ENCODE measurements around the gene IQCH. TPM values are rescaled to one million over a fixed set of nuclear protein-coding genes. Genes with fewer than 3 reads are reported as not detected.

The IQCH gene
- polyA plus RNA-seq, 3 donors: 0.03 TPM; not detected in 2

- Mint-ChIP-seq H3K4me3 (no peak overlapping the region), H3K9me3 (no peaks in the 10 kb centered on the region), H3K27ac (no peak overlapping the region), H3K27me3 (ENCODE audit: low read depth in 3 of 3) (no peaks in the 10 kb centered on the region), H3K4me1 (no peaks in the 10 kb centered on the region), H3K36me3 (peaks cover 55 to 56% of the 10 kb centered on the region in 2 donors)
- H4K20me1 ChIP-seq (ENCODE audit: insufficient read depth, low read length): no peaks in the 10 kb centered on the region
- no peak for DNase-seq
- H3K4me2 ChIP-seq (replicated peaks; ENCODE audit: extremely low read depth, low read length, poor library complexity, severe bottlenecking): no peak overlapping the region
- WGBS (ENCODE audit: insufficient coverage): no CpG with 5 or more reads among the region's 2 CpGs
- intact Hi-C loops (cut with micrococcal nuclease): no loop called here
- no peaks in the 10 kb centered on the region for H3K27me3 ChIP-seq (ENCODE audit: control insufficient read depth in 2 of 2, insufficient read depth in 2 of 2, low read length in 2 of 2)
- H3K9ac ChIP-seq (ENCODE audit: insufficient read depth, low read length, poor library complexity, severe bottlenecking): no peak overlapping the region
- H3K4me1 ChIP-seq (ENCODE audit: control insufficient read depth in 1 of 2, insufficient read depth in 2 of 2, low read length in 2 of 2): no peaks in the 10 kb centered on the region
- H3K79me2 ChIP-seq (ENCODE audit: insufficient read depth, low read length): no peaks in the 10 kb centered on the region
- H3K9me3 ChIP-seq (replicated peaks in 1 of 2; ENCODE audit: control insufficient read depth in 1 of 2, insufficient read depth in 1 of 2, low read length in 2 of 2): no peaks in the 10 kb centered on the region
- H3K36me3 ChIP-seq (replicated peaks in 1 of 2; ENCODE audit: control insufficient read depth in 1 of 2, insufficient read depth in 2 of 2, low read length in 2 of 2): peaks cover 38 to 72% of the 10 kb centered on the region in 2 donors
- TF ChIP-seq CTCF (IDR thresholded peaks at IDR 0.05): no peak
- no peak overlapping the region for H2AFZ ChIP-seq (ENCODE audit: insufficient read depth, low read depth, low read length, poor library complexity, severe bottlenecking)
- H3K27ac ChIP-seq (ENCODE audit: low read depth in 1 of 2, low read length in 2 of 2): no peak overlapping the region
- no peak overlapping the region for H3K4me3 ChIP-seq (replicated peaks in 1 of 3; ENCODE audit: low read depth in 2 of 3, low read length in 3 of 3)
These were observed 46.2 kb upstream of the IQCH start for GRCh38 chr15:67208396-67208795.

GRCh38 chr15:67210555-67211168 is 43.9 kb upstream of the IQCH start:
- no peaks in the 10 kb centered on the region for H3K79me2 ChIP-seq (ENCODE audit: insufficient read depth, low read length)
- no peak for DNase-seq
- Mint-ChIP-seq H3K9me3 (no peaks in the 10 kb centered on the region), H3K36me3 (peaks cover 44 to 48% of the 10 kb centered on the region in 2 donors), H3K27me3 (ENCODE audit: low read depth in 3 of 3) (no peaks in the 10 kb centered on the region), H3K27ac (peak overlapping the region in 2 of 7 donors; percentile 1 to 26), H3K4me3 (no peak overlapping the region), H3K4me1 (no peaks in the 10 kb centered on the region)
- H3K9ac ChIP-seq (ENCODE audit: insufficient read depth, low read length, poor library complexity, severe bottlenecking): no peak overlapping the region
- H4K20me1 ChIP-seq (ENCODE audit: insufficient read depth, low read length): no peaks in the 10 kb centered on the region
- H3K4me3 ChIP-seq (replicated peaks in 1 of 3; ENCODE audit: low read depth in 2 of 3, low read length in 3 of 3): no peak overlapping the region
- intact Hi-C loops (cut with micrococcal nuclease): no loop called here
- no peak for TF ChIP-seq CTCF (IDR thresholded peaks at IDR 0.05)
- H2AFZ ChIP-seq (ENCODE audit: insufficient read depth, low read depth, low read length, poor library complexity, severe bottlenecking): no peak overlapping the region
- H3K27me3 ChIP-seq (ENCODE audit: control insufficient read depth in 2 of 2, insufficient read depth in 2 of 2, low read length in 2 of 2): no peaks in the 10 kb centered on the region
- peaks cover 23 to 49% of the 10 kb centered on the region in 2 donors for H3K36me3 ChIP-seq (replicated peaks in 1 of 2; ENCODE audit: control insufficient read depth in 1 of 2, insufficient read depth in 2 of 2, low read length in 2 of 2)
- no peaks in the 10 kb centered on the region for H3K9me3 ChIP-seq (replicated peaks in 1 of 2; ENCODE audit: control insufficient read depth in 1 of 2, insufficient read depth in 1 of 2, low read length in 2 of 2)
- no peak overlapping the region for H3K4me2 ChIP-seq (replicated peaks; ENCODE audit: extremely low read depth, low read length, poor library complexity, severe bottlenecking)
- WGBS (ENCODE audit: insufficient coverage): 97% methylated on average over 5 of the region's 5 CpGs
- H3K4me1 ChIP-seq (ENCODE audit: control insufficient read depth in 1 of 2, insufficient read depth in 2 of 2, low read length in 2 of 2): no peaks in the 10 kb centered on the region
- no peak overlapping the region for H3K27ac ChIP-seq (ENCODE audit: low read depth in 1 of 2, low read length in 2 of 2)
